Progenitor cell of endocrine pancreas (in vitro differentiated cells): ENCODE measurements around the gene SLC22A12. TPM values are rescaled to one million over a fixed set of nuclear protein-coding genes. Genes with fewer than 3 reads are reported as not detected.
"Not testable (repeated sequence)": the region's sequence is repeated elsewhere in the genome, so short reads cannot be mapped to it uniquely, and the experiment has no call there.

Source experiments
- DNase-seq: peaks from one replicate; pipeline ENCODE4 v3.0.0; 2021; ENCODE audit warnings: low spot score; ENCODE audit not compliant: unreplicated experiment
- H3K27ac Mint-ChIP-seq: 2 replicates; pipeline ENCODE4 v1.8.0; 2021; ENCODE audit warnings: mild to moderate bottlenecking, moderate library complexity, mixed read lengths
- H3K27me3 Mint-ChIP-seq: 2 replicates; pipeline ENCODE4 v1.8.0; 2021; ENCODE audit warnings: mixed read lengths
- H3K36me3 Mint-ChIP-seq: 2 replicates; pipeline ENCODE4 v1.8.0; 2022; ENCODE audit warnings: mixed read lengths; ENCODE audit not compliant: insufficient read depth
- H3K4me1 Mint-ChIP-seq: 2 replicates; pipeline ENCODE4 v1.8.0; 2021; ENCODE audit warnings: low read depth, mixed read lengths
- H3K4me3 Mint-ChIP-seq: 2 replicates; pipeline ENCODE4 v1.8.0; 2021; ENCODE audit warnings: low read depth, mild to moderate bottlenecking, moderate library complexity, mixed read lengths
- H3K9me3 Mint-ChIP-seq: 2 replicates; pipeline ENCODE4 v1.8.0; 2021; ENCODE audit warnings: low read depth, mixed read lengths
- total RNA-seq: library from RNA; stranded (reverse); gene quantifications from 2 replicates; pipeline ENCODE4 v1.2.1, GENCODE V29; 2021
- TF ChIP-seq, protein P1 (sequence below): fragments of 200-600 bp; sonication (generic); IDR thresholded peaks from one replicate; pipeline ENCODE4 v1.5.0; 2021; ENCODE audit warnings: antibody characterized with exemption, mild to moderate bottlenecking; ENCODE audit not compliant: unreplicated experiment

Gene SLC22A12
- total RNA-seq, 1 donor from 2014 or later = not detected

GRCh38 chr11:64560941-64561340, 30.1 kb upstream of the SLC22A12 start:
- peaks cover 3% of the 10 kb centered on the region for H3K4me1 Mint-ChIP-seq
- peaks cover 14% of the 10 kb centered on the region for H3K27me3 Mint-ChIP-seq
- TF ChIP-seq, protein P1, sequence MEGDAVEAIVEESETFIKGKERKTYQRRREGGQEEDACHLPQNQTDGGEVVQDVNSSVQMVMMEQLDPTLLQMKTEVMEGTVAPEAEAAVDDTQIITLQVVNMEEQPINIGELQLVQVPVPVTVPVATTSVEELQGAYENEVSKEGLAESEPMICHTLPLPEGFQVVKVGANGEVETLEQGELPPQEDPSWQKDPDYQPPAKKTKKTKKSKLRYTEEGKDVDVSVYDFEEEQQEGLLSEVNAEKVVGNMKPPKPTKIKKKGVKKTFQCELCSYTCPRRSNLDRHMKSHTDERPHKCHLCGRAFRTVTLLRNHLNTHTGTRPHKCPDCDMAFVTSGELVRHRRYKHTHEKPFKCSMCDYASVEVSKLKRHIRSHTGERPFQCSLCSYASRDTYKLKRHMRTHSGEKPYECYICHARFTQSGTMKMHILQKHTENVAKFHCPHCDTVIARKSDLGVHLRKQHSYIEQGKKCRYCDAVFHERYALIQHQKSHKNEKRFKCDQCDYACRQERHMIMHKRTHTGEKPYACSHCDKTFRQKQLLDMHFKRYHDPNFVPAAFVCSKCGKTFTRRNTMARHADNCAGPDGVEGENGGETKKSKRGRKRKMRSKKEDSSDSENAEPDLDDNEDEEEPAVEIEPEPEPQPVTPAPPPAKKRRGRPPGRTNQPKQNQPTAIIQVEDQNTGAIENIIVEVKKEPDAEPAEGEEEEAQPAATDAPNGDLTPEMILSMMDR = no peak
- no peak overlapping the region for H3K4me3 Mint-ChIP-seq
- DNase-seq = no peak
- no peak overlapping the region for H3K27ac Mint-ChIP-seq
- H3K9me3 Mint-ChIP-seq = no peaks in the 10 kb centered on the region
- no peaks in the 10 kb centered on the region for H3K36me3 Mint-ChIP-seq

- not testable (repeated sequence) for DNase-seq, H3K4me1 Mint-ChIP-seq, H3K36me3 Mint-ChIP-seq, H3K4me3 Mint-ChIP-seq, H3K27ac Mint-ChIP-seq, H3K9me3 Mint-ChIP-seq
- H3K27me3 Mint-ChIP-seq = peaks cover 14% of the 10 kb centered on the region
Observed at GRCh38 chr11:64561429-64561828, 29.6 kb upstream of the SLC22A12 start.

DNA sequence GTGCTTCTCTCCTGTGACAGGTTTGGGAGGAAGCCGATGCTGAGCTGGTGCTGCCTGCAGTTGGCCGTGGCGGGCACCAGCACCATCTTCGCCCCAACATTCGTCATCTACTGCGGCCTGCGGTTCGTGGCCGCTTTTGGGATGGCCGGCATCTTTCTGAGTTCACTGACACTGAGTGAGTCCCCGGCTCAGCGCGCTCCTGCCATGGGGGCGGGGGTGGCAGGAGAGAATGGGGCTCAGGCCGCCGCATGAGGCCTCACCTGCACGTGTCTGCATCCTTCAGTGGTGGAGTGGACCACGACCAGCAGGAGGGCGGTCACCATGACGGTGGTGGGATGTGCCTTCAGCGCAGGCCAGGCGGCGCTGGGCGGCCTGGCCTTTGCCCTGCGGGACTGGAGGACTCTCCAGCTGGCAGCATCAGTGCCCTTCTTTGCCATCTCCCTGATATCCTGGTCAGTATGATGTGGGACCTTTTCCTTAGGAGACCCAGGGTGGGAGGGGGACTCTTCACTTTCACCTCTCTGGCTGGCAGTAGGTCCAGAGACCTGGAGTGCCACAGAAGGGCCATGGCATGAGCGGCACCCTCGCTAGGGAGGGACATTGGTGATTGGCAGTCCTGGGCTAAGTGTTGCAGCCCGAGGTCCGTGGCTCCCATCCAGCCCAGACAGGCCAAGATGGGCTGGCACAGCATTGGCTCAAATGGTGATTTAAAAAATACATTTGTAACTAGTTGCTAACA, 28.9 kb upstream of the SLC22A12 start:
- Mint-ChIP-seq H3K36me3 (no peaks in the 10 kb centered on the region), H3K4me1 (peaks cover 5% of the 10 kb centered on the region), H3K27me3 (peaks cover 17% of the 10 kb centered on the region), H3K4me3 (no peak overlapping the region), H3K27ac (no peak overlapping the region), H3K9me3 (no peaks in the 10 kb centered on the region)
- no peak for DNase-seq
- TF ChIP-seq, protein P1 = no peak

- H3K27ac Mint-ChIP-seq = no peak overlapping the region
- peaks cover 17% of the 10 kb centered on the region for H3K27me3 Mint-ChIP-seq
- no peaks in the 10 kb centered on the region for H3K9me3 Mint-ChIP-seq
- H3K36me3 Mint-ChIP-seq = no peaks in the 10 kb centered on the region
- DNase-seq = no peak
- H3K4me3 Mint-ChIP-seq = no peak overlapping the region
- TF ChIP-seq, protein P1 = no peak
- H3K4me1 Mint-ChIP-seq = peaks cover 5% of the 10 kb centered on the region
Observed at GRCh38 chr11:64562723-64563351, 28.2 kb upstream of the SLC22A12 start.

- no peaks in the 10 kb centered on the region for H3K9me3 Mint-ChIP-seq
- H3K4me3 Mint-ChIP-seq = no peak overlapping the region
- TF ChIP-seq, protein P1 = no peak
- DNase-seq = no peak
- peaks cover 5% of the 10 kb centered on the region for H3K4me1 Mint-ChIP-seq
- H3K27me3 Mint-ChIP-seq = peaks cover 17% of the 10 kb centered on the region
- no peaks in the 10 kb centered on the region for H3K36me3 Mint-ChIP-seq
- no peak overlapping the region for H3K27ac Mint-ChIP-seq
Observed at GRCh38 chr11:64563966-64564365, 27.1 kb upstream of the SLC22A12 start.

DNA sequence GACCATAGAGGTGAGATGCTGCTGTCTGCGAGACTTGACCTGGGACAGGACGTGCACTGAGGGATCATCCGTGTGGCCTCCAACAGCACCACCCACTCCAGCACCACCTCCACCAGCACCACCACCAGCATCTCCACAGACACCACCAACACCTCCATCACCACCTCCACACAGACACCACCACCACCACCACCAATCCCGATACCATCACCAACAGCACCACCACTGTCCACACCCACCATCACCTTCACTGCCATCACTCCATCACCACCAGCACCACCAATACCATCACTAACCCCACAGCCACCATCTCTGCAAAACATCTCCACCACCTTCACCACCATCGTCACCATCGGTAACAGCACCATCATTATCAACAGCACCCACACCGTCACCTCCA, 26.6 kb upstream of the SLC22A12 start:
- Mint-ChIP-seq H3K4me1 (peaks cover 5% of the 10 kb centered on the region), H3K4me3 (no peak overlapping the region), H3K36me3 (no peaks in the 10 kb centered on the region), H3K27ac (no peak overlapping the region), H3K27me3 (peaks cover 17% of the 10 kb centered on the region), H3K9me3 (no peaks in the 10 kb centered on the region)
- no peak for DNase-seq
- TF ChIP-seq, protein P1 = no peak
